ENCODE measurements around the gene FBXO28. TPM values are rescaled to one million over a fixed set of nuclear protein-coding genes. Genes with fewer than 3 reads are reported as not detected.
"Not testable (repeated sequence)": the region's sequence is repeated elsewhere in the genome, so short reads cannot be mapped to it uniquely, and the experiment has no call there.

FBXO28 gene
- total RNA-seq, 1 experiment from 2014 or later, result 49.7 TPM

DNA sequence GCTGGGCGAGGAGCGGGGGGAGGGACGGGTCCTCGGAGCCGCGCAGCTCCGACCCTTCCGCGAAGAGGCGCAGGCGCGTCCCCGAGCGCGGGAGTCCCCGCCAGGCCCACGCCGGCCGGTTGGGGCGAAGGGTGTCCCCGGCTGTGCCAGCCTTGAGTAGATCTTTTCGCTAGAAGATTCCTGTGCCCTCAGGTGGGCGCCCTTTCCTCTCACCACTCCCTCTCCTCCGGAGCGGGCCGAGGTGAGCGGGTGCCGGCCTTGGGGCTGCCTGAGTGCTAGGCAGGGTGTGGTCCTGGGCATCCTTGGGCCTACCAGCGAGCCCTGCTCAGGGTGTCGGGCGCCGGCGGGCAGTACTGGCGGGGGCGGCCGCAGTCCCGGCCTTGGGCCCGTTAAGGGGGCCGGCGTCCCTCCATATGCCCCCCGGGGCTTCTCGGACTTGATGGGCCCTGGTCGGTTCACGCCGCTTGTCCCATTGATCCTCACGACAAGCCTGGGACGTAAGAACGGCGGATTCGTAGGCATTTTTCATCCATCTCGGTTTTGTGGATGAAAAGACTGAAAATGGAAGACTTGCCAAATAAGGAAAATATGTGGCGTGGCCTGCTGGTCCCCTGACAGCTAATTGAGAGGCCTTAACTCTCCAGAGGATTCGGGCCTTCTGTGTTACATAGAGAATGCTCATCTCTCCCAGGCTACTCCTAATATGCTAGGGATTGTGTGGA is 69.8 kb downstream of the FBXO28 start:
- DNase-seq (ENCODE audit: low read depth), result peak; percentile 68

DNA sequence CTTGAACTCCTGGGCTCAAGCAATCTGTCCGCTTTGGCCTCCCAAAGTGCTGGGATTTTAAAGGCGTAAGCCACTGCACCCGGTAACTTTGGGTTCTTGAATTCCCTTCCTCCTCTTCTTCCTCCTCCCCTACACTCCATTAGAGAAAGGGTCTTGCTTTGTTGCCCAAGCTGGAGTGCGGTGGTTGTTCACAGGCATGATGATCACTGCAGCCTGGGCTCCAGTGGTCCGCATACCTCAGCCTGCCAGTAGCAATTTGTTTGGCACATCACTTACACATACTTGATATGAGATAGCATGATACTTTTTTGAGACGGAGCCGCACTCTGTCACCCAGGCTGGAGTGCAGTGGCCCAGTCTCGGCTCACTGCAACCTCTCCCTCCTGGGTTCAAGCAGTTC is 71.3 kb downstream of the FBXO28 start:
- DNase-seq (ENCODE audit: low read depth), result no peak

DNA sequence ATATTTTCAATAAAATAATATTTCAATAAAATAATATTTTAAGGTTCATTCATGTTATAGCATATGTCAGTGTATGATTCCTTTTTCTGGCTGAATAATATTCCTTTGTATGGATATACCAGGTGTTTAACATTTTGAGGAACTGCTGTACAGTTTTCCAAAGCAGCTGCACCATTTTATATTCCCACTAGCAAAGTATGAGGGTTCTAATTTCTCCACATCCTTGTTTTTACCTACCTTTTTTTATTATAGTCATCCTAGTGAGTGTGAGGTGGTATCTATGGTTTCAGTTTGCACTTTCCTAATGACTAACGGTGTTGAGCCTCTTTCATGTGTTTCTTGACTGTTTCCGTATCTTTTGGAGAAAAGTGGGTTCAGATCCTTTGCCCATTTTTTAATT is 74.4 kb downstream of the FBXO28 start:
- no peak for DNase-seq (ENCODE audit: low read depth)

DNA sequence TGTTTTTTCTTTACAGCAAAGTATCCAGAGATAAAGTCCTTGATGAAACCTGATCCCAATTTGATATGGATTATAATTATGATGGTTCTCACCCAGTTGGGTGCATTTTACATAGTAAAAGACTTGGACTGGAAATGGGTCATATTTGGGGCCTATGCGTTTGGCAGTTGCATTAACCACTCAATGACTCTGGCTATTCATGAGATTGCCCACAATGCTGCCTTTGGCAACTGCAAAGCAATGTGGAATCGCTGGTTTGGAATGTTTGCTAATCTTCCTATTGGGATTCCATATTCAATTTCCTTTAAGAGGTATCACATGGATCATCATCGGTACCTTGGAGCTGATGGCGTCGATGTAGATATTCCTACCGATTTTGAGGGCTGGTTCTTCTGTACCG is 75.7 kb downstream of the FBXO28 start:
- DNase-seq (ENCODE audit: low read depth), result no peak

DNA sequence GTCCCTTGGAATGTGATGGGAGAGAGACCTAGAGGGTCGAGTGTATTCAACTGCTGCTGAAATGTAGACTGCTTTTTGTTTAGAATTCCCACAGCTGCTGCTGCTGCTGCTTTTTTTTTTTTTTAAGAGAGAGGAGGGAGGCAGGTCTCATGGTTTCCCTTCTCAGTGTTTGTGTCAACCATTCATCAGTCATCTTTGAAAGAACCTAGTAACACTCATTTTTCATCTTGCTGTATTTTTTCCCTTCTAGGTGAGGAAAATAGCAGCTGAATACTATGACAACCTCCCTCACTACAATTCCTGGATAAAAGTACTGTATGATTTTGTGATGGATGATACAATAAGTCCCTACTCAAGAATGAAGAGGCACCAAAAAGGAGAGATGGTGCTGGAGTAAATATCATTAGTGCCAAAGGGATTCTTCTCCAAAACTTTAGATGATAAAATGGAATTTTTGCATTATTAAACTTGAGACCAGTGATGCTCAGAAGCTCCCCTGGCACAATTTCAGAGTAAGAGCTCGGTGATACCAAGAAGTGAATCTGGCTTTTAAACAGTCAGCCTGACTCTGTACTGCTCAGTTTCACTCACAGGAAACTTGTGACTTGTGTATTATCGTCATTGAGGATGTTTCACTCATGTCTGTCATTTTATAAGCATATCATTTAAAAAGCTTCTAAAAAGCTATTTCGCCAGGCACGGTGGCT is 78.3 kb downstream of the FBXO28 start:
- DNase-seq (ENCODE audit: low read depth), result no peak

DNA sequence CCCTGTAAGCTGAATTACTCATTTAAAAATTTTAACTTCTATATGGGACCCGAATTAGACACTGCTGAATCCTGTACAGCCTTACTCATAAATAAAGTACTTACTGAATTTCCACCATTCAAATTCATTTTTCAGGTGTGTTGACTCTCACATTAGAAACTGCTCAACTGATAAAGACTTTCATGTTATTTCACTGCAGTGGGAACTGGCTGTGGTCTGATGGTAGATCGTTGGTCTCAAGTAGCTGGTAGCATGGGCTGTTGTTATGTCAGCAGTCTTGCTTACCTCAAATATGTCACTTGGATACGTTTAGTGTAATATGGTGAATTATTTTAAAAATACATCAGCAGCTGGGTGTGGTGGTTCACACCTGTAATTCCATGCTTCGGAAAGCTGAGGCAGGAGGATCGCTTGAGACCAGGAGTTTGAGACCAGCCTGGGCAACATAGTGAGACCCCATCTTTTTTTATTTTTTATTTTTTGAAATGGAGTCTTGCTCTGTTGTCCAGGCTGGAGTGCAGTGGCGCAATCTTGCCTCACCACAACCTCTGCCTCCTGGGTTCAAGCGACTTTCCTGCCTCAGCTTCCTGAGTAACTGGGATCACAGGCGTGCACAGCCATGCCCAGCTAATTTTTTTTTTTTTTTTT is 79.5 kb downstream of the FBXO28 start:
- no peak for DNase-seq (ENCODE audit: low read depth)

DNA sequence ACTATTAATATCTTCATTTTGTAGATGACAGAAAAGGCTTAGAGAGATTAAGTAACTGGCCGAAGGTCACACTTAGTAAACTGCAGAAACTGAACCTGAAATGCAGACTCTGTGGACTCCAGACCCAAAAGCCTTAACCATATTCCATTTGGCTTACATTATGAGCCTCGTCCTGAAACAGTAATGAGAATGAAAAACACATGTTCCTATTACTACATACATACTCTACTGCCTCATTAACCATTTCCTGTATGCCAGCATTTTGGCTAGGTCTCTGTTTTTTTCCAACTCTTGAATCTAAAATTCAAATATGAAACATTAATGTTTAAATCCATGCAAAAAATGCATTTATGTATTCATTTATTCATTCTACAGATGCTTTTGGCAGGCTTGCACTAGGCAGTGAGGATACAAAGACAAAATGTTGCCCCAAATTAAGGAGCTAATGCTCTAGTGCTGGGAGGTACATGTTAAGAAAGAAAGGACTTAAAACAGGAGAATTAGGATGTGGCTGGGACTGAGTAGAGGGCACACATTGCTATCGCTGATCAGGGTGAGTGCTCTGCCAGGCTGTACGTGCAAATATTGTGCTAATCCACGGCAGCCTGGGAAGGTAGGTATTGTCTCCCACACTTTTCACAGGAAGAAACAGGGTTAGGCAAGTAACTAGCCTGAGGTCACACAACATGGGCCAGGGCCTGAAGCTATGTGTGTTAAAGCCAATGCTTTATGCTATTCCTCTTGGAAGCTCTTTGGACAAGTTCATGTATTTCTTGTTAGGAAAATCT is 83.1 kb downstream of the FBXO28 start:
- no peak for DNase-seq (ENCODE audit: low read depth)

DNA sequence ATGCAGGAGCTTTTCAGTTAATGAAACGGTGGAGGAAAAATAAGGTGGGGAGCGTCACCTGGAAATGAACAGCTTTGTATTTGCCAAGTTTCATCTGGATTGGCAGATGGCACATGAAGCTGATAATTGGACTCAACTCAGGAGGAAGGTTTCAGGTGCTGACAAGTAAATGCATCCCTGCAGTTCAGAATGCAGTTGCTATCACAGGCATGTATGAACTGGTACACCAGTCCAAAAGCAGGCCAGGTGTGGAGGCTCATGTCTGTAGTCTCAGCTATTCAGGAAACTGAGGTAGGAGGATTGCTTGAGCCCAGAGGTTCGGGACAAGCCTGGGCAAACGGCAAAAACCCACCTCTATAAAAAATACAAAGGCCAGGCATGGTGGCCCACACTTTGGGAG is 84.7 kb downstream of the FBXO28 start:
- no peak for DNase-seq (ENCODE audit: low read depth)

DNA sequence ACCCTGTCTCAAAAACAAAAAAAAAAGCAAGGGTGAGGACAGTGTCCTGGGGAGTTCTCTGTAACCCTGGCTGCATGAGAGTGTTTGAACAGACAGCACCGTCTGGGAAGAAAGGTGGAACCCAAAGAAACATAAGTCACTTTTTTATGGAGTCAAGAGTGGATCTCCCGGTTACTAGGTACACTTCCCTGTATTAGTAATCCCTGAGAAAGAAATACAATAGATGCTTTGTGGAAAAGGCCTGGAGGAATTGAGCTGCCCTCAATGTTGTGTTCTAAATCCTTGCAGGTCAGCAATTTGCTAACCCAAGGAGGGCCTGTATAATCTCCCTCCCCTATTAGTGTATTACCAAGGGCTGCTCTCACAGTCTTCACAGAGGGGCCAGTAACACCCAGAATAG is 85.8 kb downstream of the FBXO28 start:
- DNase-seq (ENCODE audit: low read depth), result peak; percentile 46

DNA sequence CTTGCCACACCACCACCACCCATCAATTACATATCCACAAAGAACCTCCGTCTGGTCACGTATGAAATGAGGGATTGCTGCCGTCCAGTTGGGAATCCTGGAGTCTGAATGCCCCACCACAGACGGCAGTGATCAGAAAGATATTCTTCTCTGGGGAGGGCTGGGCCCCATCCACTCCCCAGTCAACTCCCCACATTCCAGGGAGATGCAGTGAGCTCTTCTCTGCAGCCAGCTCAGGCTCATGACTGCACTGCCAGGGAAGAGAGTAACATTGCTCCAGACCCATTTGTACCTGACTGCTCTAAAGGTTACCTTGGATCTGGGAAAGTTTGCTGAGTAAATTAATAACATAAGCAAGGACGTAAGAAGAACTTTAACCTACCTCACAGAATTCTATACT is 87.5 kb downstream of the FBXO28 start:
- DNase-seq (ENCODE audit: low read depth), result no peak

DNA sequence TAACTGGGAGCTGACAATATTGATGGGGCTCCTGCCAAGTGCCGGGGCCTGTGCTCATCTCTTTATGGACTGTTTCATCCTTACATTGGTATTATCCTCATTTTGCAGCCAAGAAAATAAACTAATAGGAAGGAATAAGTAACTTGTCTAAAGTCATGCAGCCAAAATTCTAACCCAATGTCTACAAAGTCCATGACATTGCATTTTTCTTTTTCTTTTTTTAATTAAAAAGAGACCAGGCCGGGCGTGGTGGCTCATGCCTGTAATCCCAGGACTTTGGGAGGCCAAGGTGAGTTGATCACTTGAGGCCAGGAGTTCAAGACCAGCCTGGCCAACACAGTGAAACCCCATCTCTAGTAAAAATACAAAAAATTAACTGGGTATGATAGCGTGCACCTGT is 87.9 kb downstream of the FBXO28 start:
- DNase-seq (ENCODE audit: low read depth), result no peak

DNA sequence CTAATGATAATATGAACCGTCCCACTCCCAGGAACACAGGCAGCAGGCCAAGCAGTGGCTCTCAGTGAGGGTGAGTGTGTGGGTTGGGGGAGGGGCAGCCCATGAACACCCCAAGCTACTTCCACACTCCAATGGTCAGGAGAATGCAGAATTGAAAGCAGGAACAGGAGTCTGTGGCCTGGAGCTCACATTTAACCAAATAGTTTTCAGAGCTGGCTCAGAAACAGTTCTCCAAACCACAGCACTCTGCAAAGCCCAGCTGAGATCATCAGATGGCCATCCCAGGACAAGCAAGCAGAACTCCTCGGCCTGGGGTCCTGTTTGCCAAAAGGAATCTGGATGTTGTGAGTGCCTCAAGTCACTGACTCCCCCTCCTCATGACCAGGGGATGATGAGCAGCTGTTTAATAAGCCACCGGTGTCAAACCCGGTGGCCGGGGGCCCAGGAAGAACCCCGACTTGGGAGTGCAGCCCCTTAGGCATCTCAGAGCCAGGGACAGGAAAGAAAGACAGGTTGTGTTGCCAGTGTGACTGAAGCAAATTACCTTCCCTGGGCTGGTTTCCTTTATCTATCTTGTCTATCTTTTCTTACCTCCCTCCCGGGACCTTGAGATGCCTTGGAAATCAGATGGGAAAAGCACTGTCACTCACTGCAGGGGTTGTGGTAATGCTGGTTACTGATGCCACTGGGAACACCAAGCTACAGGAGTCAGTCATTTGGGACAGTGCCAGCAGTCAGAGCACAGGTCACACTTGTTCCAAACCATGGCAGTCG is 89.5 kb downstream of the FBXO28 start:
- DNase-seq (ENCODE audit: low read depth), result peak; percentile 40

DNA sequence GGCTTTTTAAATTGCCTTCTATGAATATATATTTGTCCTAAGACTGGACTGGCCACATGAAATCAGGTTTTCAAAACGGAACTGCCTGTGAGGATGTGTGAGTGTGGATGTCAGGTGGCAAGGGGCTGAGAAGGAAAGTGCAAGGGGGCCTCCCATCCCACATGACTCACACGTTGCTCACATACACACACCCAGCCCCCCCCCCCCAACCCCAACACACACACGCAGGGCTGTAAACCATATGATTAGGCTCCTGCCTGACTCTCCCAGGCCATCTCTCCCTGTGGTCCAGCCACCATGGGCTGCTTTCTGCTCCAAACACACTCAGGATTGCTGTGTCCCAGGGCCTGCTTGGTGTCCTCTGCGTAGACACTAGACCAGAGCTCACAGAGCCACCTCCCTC is 91.5 kb downstream of the FBXO28 start:
- DNase-seq (ENCODE audit: low read depth), result peak; percentile 82

DNA sequence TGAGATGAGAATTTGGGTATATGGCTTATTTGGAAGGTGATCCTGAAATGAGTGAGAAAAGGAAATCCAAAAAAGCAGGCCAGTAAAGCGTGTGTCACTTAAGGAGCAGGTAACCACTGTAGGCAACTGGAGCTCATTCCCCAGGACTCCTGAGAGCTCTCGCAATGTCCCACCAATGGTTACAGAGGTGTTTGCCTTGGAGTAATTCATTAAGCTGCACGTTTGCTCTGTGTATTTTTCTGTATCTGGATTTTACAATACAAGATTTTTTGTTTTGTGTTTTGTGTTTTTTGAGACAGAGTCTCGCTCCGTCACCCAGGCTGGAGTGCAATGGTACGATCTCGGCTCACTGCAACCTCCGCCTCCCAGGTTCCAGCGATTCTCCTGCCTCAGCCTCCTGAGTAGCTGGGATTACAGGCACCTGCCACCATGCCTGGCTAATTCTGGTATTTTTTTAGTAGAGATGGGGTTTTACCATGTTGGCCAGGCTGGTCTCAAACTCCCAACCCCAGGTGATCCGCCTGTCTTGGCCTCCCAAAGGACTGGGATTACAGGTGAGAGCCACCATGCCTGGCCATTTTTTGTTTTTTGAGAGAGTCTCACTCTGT is 92.1 kb downstream of the FBXO28 start:
- not testable (repeated sequence) for DNase-seq (ENCODE audit: low read depth)

DNA sequence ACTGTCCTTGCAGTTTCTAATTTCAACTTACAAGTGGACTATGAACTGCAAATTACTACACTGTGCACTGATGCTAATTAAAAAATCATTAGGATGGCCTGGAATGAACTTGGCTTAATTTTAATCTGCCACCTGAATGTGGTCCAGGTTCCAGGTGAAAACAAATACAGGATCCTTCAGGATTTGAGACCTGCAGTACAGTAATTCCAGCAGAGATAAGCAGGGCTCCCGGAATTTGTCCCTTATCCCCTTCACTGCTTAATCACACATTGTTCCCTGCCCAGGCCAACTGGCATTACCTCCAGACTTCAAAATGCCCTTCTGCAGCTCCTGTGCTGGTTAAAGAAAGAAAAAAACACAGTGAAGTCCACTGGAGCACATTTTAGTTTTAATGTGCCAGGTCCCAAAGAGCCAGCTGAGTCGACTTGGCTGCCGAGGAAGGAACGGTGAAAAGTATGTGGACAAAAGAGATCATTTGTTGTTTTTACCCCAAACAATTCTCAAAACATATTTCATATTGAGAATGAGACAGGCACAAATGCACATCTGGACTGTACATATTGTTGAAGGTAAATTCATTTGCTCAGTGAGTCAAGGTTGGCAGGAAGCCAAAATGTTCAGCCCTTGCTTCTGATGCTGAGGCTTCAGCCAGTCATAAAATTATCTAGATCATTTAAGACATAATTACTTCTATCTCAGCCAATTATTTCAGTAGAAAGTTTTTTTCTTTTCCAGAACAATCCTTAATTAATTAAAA is 97.5 kb downstream of the FBXO28 start:
- DNase-seq (ENCODE audit: low read depth), result peak; percentile 41

Small RNAs within 50 kb of the gene (small RNA-seq; reads per million reads assigned to genes)
- not detected for gene AC092809.3
- gene RF00139, result 0.07 reads per million
- gene RN7SKP49, result not detected

Other genes starting within 250 kb of the FBXO28 start
- gene DEGS1, start 69.1 kb downstream of the FBXO28 start, total RNA-seq (2014; rRNA removed; shearing (Covaris generic)), result 64.7 and 88.3 TPM in 2 replicates
- 17.4 and 20.0 TPM in 2 replicates for gene NVL, start 216.1 kb downstream of the FBXO28 start, total RNA-seq (2014; rRNA removed; shearing (Covaris generic))
- 48.3 and 52.3 TPM in 2 replicates for gene CNIH4, start 242.8 kb downstream of the FBXO28 start, total RNA-seq (2014; rRNA removed; shearing (Covaris generic))

Data from HT1080 (cell line).